Endothelial cell of umbilical vein (primary cell): ENCODE measurements around the gene DPM2. TPM values are rescaled to one million over a fixed set of nuclear protein-coding genes. Genes with fewer than 3 reads are reported as not detected.

Experiments
- BruUV-seq: library from RNA; stranded (reverse); fragments of 400-500 nt; replicated peaks from 2 replicates; lab custom pipeline; 2021; lab: Mats Ljungman, UMichigan
- CTCF ChIA-PET: fragments of 300-600, 350-600 bp; sonication (Branson Sonifier 250); formaldehyde crosslinking; loops from one replicate; lab custom pipeline; 2021; ENCODE audit warnings: antibody characterized with exemption, inconsistent platforms; lab: Charles Lee
- POLR2A ChIA-PET: fragments of 300-600, 350-600 bp; sonication (Branson Sonifier 250); formaldehyde crosslinking; loops from one replicate; lab custom pipeline; 2021; ENCODE audit warnings: antibody characterized with exemption, inconsistent platforms; lab: Charles Lee
- DNase-seq: peaks from one replicate; pipeline ENCODE4 v3.0.0-alpha.2; 2011; ENCODE audit warnings: low read depth, low spot score
- FAIRE-seq: peaks from 2 replicates; lab custom pipeline; 2011; peaks lifted over from hg19 to GRCh38; lab: Jason Lieb, UNC
- H2AFZ ChIP-seq: 2 replicates; pipeline ENCODE4 v1.6.0; 2012; ENCODE audit warnings: low read depth, low read length, control low read depth, inconsistent platforms
- H3K27ac ChIP-seq: 2 replicates; pipeline ENCODE4 v1.5.1; 2011; ENCODE audit warnings: low read depth, mild to moderate bottlenecking, control low read depth, low read length, moderate library complexity; ENCODE audit not compliant: insufficient read depth
- H3K27me3 ChIP-seq, 2 experiments: 2 replicates each; pipeline versions ENCODE4 v1.6.0 to v1.6.1; 2011; ENCODE audit warnings: low read length in 2 of 2, mixed read lengths in 1 of 2; ENCODE audit not compliant: control insufficient read depth in 2 of 2, insufficient read depth in 2 of 2
- H3K36me3 ChIP-seq, 2 experiments: 2 replicates in 1 of 2; 3 replicates in 1 of 2; pipeline ENCODE4 v1.5.1; 2011; ENCODE audit warnings: low read length in 2 of 2, mild to moderate bottlenecking in 1 of 2, moderate library complexity in 1 of 2; ENCODE audit not compliant: control insufficient read depth in 2 of 2, insufficient read depth in 2 of 2; ENCODE audit errors: extremely low read depth in 1 of 2
- H3K4me1 ChIP-seq: 3 replicates; pipeline ENCODE4 v1.5.1; 2011; ENCODE audit warnings: mild to moderate bottlenecking, low read length; ENCODE audit not compliant: control insufficient read depth, insufficient read depth; ENCODE audit errors: extremely low read depth
- H3K4me2 ChIP-seq: 2 replicates; pipeline ENCODE4 v1.6.1; 2011; ENCODE audit warnings: low read length, control low read depth, mixed read lengths; ENCODE audit not compliant: insufficient read depth
- H3K4me3 ChIP-seq, 3 experiments: fragments of 200-600 bp in 1 of 3; sonication (generic), shearing (Covaris generic) in 1 of 3; replicated peaks in 1 of 3; 2 replicates each; pipeline ENCODE4 v1.5.1; 2011 to 2016; ENCODE audit warnings: control low read depth in 3 of 3, low read length in 3 of 3, mild to moderate bottlenecking in 2 of 3, inconsistent platforms in 1 of 3, low read depth in 1 of 3, moderate library complexity in 1 of 3; ENCODE audit not compliant: insufficient read depth in 1 of 3
- H3K79me2 ChIP-seq: 2 replicates; pipeline ENCODE4 v1.6.0; 2012; ENCODE audit warnings: low read length, inconsistent platforms; ENCODE audit not compliant: control insufficient read depth, insufficient read depth
- H3K9ac ChIP-seq: replicated peaks from 2 replicates; pipeline ENCODE3; 2011; ENCODE audit warnings: low read length, control low read depth; ENCODE audit not compliant: insufficient read depth; ENCODE audit errors: extremely low read depth
- H3K9me1 ChIP-seq: replicated peaks from 3 replicates; pipeline ENCODE4 v1.6.0; 2011; ENCODE audit warnings: mild to moderate bottlenecking, low read length; ENCODE audit not compliant: control insufficient read depth, insufficient read depth; ENCODE audit errors: extremely low read depth
- H3K9me3 ChIP-seq: replicated peaks from 2 replicates; pipeline ENCODE4 v1.5.1; 2012; ENCODE audit warnings: low read length, inconsistent platforms; ENCODE audit not compliant: control insufficient read depth, insufficient read depth
- H4K20me1 ChIP-seq: replicated peaks from 2 replicates; pipeline ENCODE3; 2011; ENCODE audit warnings: mild to moderate bottlenecking, low read length; ENCODE audit not compliant: control insufficient read depth, insufficient read depth; ENCODE audit errors: extremely low read depth
- EZH2 ChIP-seq: IDR thresholded peaks from 2 replicates; pipeline ENCODE4 v1.6.1; 2012; ENCODE audit warnings: borderline replicate concordance, low read depth, mild to moderate bottlenecking, moderate library complexity, low read length, inconsistent platforms; ENCODE audit not compliant: severe bottlenecking
- FOS ChIP-seq: IDR thresholded peaks from 2 replicates; pipeline ENCODE4 v1.6.1; 2011; ENCODE audit warnings: mild to moderate bottlenecking, low read length, moderate library complexity, borderline replicate concordance; ENCODE audit not compliant: insufficient read depth
- GATA2 ChIP-seq: IDR thresholded peaks from 2 replicates; pipeline ENCODE4 v1.7.0; 2011; ENCODE audit warnings: low read depth, mild to moderate bottlenecking, moderate library complexity, mixed read lengths, low read length; ENCODE audit not compliant: insufficient read length, insufficient read depth
- JUN ChIP-seq: IDR thresholded peaks from 2 replicates; pipeline ENCODE4 v1.6.1; 2011; ENCODE audit warnings: borderline replicate concordance, low read depth; ENCODE audit not compliant: insufficient read length, insufficient read depth
- MYC ChIP-seq: IDR thresholded peaks from one replicate; pipeline ENCODE4 v1.6.1; 2011; ENCODE audit warnings: mild to moderate bottlenecking, low read depth, low read length
- POLR2A ChIP-seq: IDR thresholded peaks from 2 replicates; pipeline ENCODE4 v1.6.1; 2012; ENCODE audit warnings: low read depth, mild to moderate bottlenecking, control low read depth, low read length
- POLR2AphosphoS5 ChIP-seq: IDR thresholded peaks from 2 replicates; pipeline ENCODE4 v1.6.1; 2012; ENCODE audit warnings: low read depth, mild to moderate bottlenecking, control low read depth, low read length, moderate library complexity; ENCODE audit not compliant: insufficient read depth
- dilution Hi-C: fragments of 300-500 bp; cut with MboI; formaldehyde crosslinking; loops from one replicate; pipeline ENCODE4 v1.15.0; 2019; ENCODE audit warnings: low sequenced_read_pairs; ENCODE audit not compliant: extremely low pct_ligation_motif_present
- intact Hi-C: fragments of 100-400 bp; cut with micrococcal nuclease; formaldehyde crosslinking; loops from one replicate; pipeline ENCODE4 v1.10.0; 2022
- polyA plus RNA-seq, 4 experiments: library from polyadenylated mRNA; depleted of rRNA in 3 of 4; stranded (reverse) in 3 of 4; unstranded in 1 of 4; fragments of >200 nt; gene quantifications; 2 replicates each; pipeline versions ENCODE4 v1.2.1 to v1.2.3, GENCODE V29; 2011 to 2012; ENCODE audit warnings: missing spikeins in 1 of 4
- total RNA-seq: library from RNA; stranded (reverse); gene quantifications from 2 replicates; pipeline ENCODE4 v1.2.3, GENCODE V29; 2021
- TF ChIP-seq, protein P1 (sequence below), 2 donors: IDR thresholded peaks; 1 replicate in 1 of 2; 2 replicates in 1 of 2; pipeline ENCODE4 v1.5.1; 2011; ENCODE audit warnings: low read length in 2 of 2, mild to moderate bottlenecking in 2 of 2, moderate library complexity in 2 of 2, control low read depth in 1 of 2, inconsistent platforms in 1 of 2, low read depth in 1 of 2; ENCODE audit not compliant: insufficient read depth in 1 of 2; ENCODE audit errors: extremely low read depth in 1 of 2
- TF ChIP-seq, protein P2 (sequence below): IDR thresholded peaks from 2 replicates; pipeline ENCODE4 v1.6.1; 2011; ENCODE audit not compliant: insufficient read depth, insufficient read length

Gene DPM2
- total and polyA plus RNA-seq, 2 donors (not counting 3 experiments of a cell fraction or from before 2014, with no cell fraction given): 47.9 to 63.9 TPM

DNA sequence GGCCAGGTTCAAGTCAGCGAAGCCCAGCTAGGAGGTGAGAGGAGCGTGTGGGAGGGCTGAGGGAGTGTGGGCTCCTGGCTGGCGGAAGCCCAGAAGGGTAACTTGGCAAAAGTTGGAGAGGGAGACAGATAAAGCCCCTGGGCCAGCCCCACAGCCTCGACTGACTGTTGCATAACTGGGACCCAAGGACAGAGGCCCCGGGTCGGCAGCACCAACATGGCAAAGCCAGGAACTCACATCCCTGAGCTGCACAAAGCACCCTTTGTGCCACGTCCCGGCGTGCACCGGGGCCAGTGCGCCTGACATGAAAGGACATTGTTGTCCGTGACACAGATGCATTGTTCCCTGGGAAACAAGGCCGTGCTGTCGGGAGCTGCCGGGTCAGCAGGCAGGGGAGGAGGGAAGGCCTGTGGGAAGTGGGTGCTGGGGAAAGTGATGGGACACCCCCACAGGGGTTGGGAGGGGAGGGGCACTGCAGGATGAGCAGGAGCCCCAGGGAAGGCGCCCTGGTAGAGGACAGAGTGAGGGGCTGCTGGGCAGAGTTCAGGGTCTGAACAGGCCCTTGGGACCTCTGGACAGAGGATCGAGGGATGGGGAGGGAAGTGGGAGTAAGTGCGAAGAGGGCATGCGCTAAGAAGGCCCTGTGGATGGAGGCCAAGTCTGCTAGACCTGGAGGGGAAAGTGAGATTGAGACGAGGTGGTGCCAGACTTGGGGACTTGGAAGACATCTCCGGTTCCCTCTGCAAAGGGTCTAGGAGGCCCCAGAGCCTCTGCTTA, 13.0 kb upstream of the DPM2 start:
- H3K4me3 ChIP-seq: no peak overlapping the region
- intact Hi-C loops (no loop called here), dilution Hi-C loops (no loop called here)
- H3K27me3 ChIP-seq: no peaks in the 10 kb centered on the region
- DNase-seq (no peak), FAIRE-seq (no peak)
- TF ChIP-seq, protein P1, sequence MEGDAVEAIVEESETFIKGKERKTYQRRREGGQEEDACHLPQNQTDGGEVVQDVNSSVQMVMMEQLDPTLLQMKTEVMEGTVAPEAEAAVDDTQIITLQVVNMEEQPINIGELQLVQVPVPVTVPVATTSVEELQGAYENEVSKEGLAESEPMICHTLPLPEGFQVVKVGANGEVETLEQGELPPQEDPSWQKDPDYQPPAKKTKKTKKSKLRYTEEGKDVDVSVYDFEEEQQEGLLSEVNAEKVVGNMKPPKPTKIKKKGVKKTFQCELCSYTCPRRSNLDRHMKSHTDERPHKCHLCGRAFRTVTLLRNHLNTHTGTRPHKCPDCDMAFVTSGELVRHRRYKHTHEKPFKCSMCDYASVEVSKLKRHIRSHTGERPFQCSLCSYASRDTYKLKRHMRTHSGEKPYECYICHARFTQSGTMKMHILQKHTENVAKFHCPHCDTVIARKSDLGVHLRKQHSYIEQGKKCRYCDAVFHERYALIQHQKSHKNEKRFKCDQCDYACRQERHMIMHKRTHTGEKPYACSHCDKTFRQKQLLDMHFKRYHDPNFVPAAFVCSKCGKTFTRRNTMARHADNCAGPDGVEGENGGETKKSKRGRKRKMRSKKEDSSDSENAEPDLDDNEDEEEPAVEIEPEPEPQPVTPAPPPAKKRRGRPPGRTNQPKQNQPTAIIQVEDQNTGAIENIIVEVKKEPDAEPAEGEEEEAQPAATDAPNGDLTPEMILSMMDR (IDR thresholded peaks at IDR 0.05; ENCODE audit: extremely low read depth in 1 of 2, insufficient read depth in 1 of 2, low read depth in 1 of 2, low read length in 2 of 2): no peak
- TF ChIP-seq POLR2AphosphoS5 (no peak), GATA2 (no peak), FOS (no peak), MYC (no peak), POLR2A (no peak), JUN (no peak), EZH2 (no peak)
- TF ChIP-seq, protein P2, sequence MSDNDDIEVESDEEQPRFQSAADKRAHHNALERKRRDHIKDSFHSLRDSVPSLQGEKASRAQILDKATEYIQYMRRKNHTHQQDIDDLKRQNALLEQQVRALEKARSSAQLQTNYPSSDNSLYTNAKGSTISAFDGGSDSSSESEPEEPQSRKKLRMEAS: no peak
- no TSS peak for BruUV-seq
- no peaks in the 10 kb centered on the region for H3K9me1 ChIP-seq
- no peak overlapping the region for H2AFZ ChIP-seq
- POLR2A ChIA-PET: no interaction called here
- H3K36me3 ChIP-seq: no peaks in the 10 kb centered on the region
- H4K20me1 ChIP-seq: no peaks in the 10 kb centered on the region
- H3K4me1 ChIP-seq: peaks cover 6% of the 10 kb centered on the region
- H3K9ac ChIP-seq: no peak overlapping the region
- H3K4me2 ChIP-seq: no peak overlapping the region
- CTCF ChIA-PET: interaction anchor here (0.6 to 2.5 kb wide), 2 partner anchors 7 to 10 kb away, joined by 4 to 37 read pairs; no protein-coding TSS in a partner anchor
- H3K9me3 ChIP-seq: no peaks in the 10 kb centered on the region
- no peaks in the 10 kb centered on the region for H3K79me2 ChIP-seq
- no peak overlapping the region for H3K27ac ChIP-seq
